ENCODE measurements around the gene TNNC1. TPM values are rescaled to one million over a fixed set of nuclear protein-coding genes. Genes with fewer than 3 reads are reported as not detected.
A peak's percentile ranks its signal among the peaks of the same experiment; 100 is the strongest.

The TNNC1 gene
- total RNA-seq, 3 donors from 2014 or later = 3.7 to 4.2 TPM; not detected in 1

- DNase-seq (ENCODE audit: low spot score in 2 of 2) = no peak
- intact Hi-C loops (cut with DNase I; ENCODE audit: low total_unique reads) = no loop called here
- Histone ChIP-seq H3K4me3 (no peak overlapping the region), H3K9me3 (no peaks in the 10 kb centered on the region), H3K27me3 (no peaks in the 10 kb centered on the region), H3K4me1 (peaks cover 5 to 13% of the 10 kb centered on the region in 2 donors), H3K27ac (peak overlapping the region; percentile 67 to 81), H3K36me3 (peaks cover 23% of the 10 kb centered on the region)
- no peak for TF ChIP-seq POLR2AphosphoS5 (IDR thresholded peaks at IDR 0.05)
- no peak for TF ChIP-seq POLR2A (IDR thresholded peaks at IDR 0.05)
- TF ChIP-seq CTCF (IDR thresholded peaks at IDR 0.05) = no peak
Measured at GRCh38 chr3:52483081-52483480, 29.2 kb upstream of the TNNC1 start.

- Histone ChIP-seq H3K36me3 (peaks cover 27% of the 10 kb centered on the region), H3K4me3 (no peak overlapping the region), H3K9me3 (no peaks in the 10 kb centered on the region), H3K27ac (peak overlapping the region in 1 of 2 donors; percentile 81), H3K4me1 (peaks cover 5 to 13% of the 10 kb centered on the region in 2 donors), H3K27me3 (no peaks in the 10 kb centered on the region)
- intact Hi-C loops (cut with DNase I; ENCODE audit: low total_unique reads) = no loop called here
- TF ChIP-seq CTCF (IDR thresholded peaks at IDR 0.05) (no peak), POLR2AphosphoS5 (IDR thresholded peaks at IDR 0.05) (no peak), POLR2A (IDR thresholded peaks at IDR 0.05) (no peak)
- DNase-seq (ENCODE audit: low spot score in 2 of 2) = no peak
Measured at GRCh38 chr3:52481819-52482521, 28.1 kb upstream of the TNNC1 start.

GRCh38 chr3:52480768-52481715 is 27.2 kb upstream of the TNNC1 start:
- Histone ChIP-seq H3K36me3 (peaks cover 27% of the 10 kb centered on the region), H3K27ac (peak overlapping the region in 1 of 2 donors; percentile 66), H3K27me3 (no peaks in the 10 kb centered on the region), H3K9me3 (no peaks in the 10 kb centered on the region), H3K4me1 (peaks cover 5 to 13% of the 10 kb centered on the region in 2 donors), H3K4me3 (no peak overlapping the region)
- DNase-seq (ENCODE audit: low spot score in 2 of 2) = no peak
- intact Hi-C loops (cut with DNase I; ENCODE audit: low total_unique reads) = no loop called here
- TF ChIP-seq POLR2A (IDR thresholded peaks at IDR 0.05) (no peak), CTCF (IDR thresholded peaks at IDR 0.05) (no peak), POLR2AphosphoS5 (IDR thresholded peaks at IDR 0.05) (no peak)

- H3K27ac ChIP-seq = peak overlapping the region; percentile 11 to 66
- peaks cover 27% of the 10 kb centered on the region for H3K36me3 ChIP-seq
- no peaks in the 10 kb centered on the region for H3K27me3 ChIP-seq
- no peak overlapping the region for H3K4me3 ChIP-seq
- intact Hi-C loops (cut with DNase I; ENCODE audit: low total_unique reads) = loop anchor here (10.0 kb wide), 1 partner anchor 55 kb away; the partner anchor contains the start of genes NT5DC2 and UQCC5
- no peak for DNase-seq (ENCODE audit: low spot score in 2 of 2)
- H3K4me1 ChIP-seq = peaks cover 4 to 10% of the 10 kb centered on the region in 2 donors
- no peaks in the 10 kb centered on the region for H3K9me3 ChIP-seq
- TF ChIP-seq POLR2A (IDR thresholded peaks at IDR 0.05) (no peak), CTCF (IDR thresholded peaks at IDR 0.05) (no peak), POLR2AphosphoS5 (IDR thresholded peaks at IDR 0.05) (no peak)
Measured at GRCh38 chr3:52479877-52480575, 26.2 kb upstream of the TNNC1 start.

Measured in breast epithelium (tissue), 4 donors.